Measurements from ENCODE around the gene ZBTB1.
A peak's percentile ranks its signal among the peaks of the same experiment; 100 is the strongest.
"Not testable (repeated sequence)": the region's sequence is repeated elsewhere in the genome, so short reads cannot be mapped to it uniquely, and the experiment has no call there.

Gene ZBTB1

GRCh38 chr14:64536488-64537245 is 32.1 kb downstream of the ZBTB1 start:
- no peak for DNase-seq

- peak; percentile 89 for DNase-seq
Observed at GRCh38 chr14:64540208-64541202, 35.9 kb downstream of the ZBTB1 start, which contains the start of gene HSPA2. TSS of gene HSPA2 (plus strand) at chr14:64540741. CDS start at chr14:64540850, 109 bp downstream.

- DNase-seq, result no peak
Observed at GRCh38 chr14:64541261-64541971, 36.8 kb downstream of the ZBTB1 start.

- no peak for DNase-seq
Observed at GRCh38 chr14:64541972-64542835, 37.6 kb downstream of the ZBTB1 start.

- no peak for DNase-seq
Observed at GRCh38 chr14:64542836-64543201, 38.2 kb downstream of the ZBTB1 start.

GRCh38 chr14:64544607-64545312 is 40.2 kb downstream of the ZBTB1 start:
- no peak for DNase-seq

- DNase-seq, result no peak
Observed at GRCh38 chr14:64549016-64549415, 44.4 kb downstream of the ZBTB1 start.

- DNase-seq, result peak; percentile 61
Observed at GRCh38 chr14:64549791-64550620, 45.4 kb downstream of the ZBTB1 start, which contains the start of gene PPP1R36. TSS of gene PPP1R36 (plus strand) at chr14:64549961. CDS start at chr14:64549998, 37 bp downstream.

GRCh38 chr14:64550621-64551333 is 46.2 kb downstream of the ZBTB1 start:
- no peak for DNase-seq

- DNase-seq, result no peak
Observed at GRCh38 chr14:64554556-64554955, 50.0 kb downstream of the ZBTB1 start.

GRCh38 chr14:64556526-64556925 is 52.0 kb downstream of the ZBTB1 start:
- no peak for DNase-seq

GRCh38 chr14:64558216-64558615 is 53.6 kb downstream of the ZBTB1 start:
- DNase-seq, result not testable (repeated sequence)

- DNase-seq, result no peak
Observed at GRCh38 chr14:64561631-64562030, 57.1 kb downstream of the ZBTB1 start.

GRCh38 chr14:64562436-64562835 is 57.9 kb downstream of the ZBTB1 start:
- no peak for DNase-seq

GRCh38 chr14:64563696-64564095 is 59.1 kb downstream of the ZBTB1 start:
- no peak for DNase-seq

- DNase-seq, result no peak
Observed at GRCh38 chr14:64566651-64567122, 62.1 kb downstream of the ZBTB1 start.

- DNase-seq, result no peak
Observed at GRCh38 chr14:64569138-64569631, 64.6 kb downstream of the ZBTB1 start.

- not testable (repeated sequence) for DNase-seq
Observed at GRCh38 chr14:64569646-64570045, 65.1 kb downstream of the ZBTB1 start.

Measured in NCI-H526 treated with DMSO at 0.1 percent for 48 hours (cell line).